H1 (cell line): ENCODE measurements around the gene TRABD. TPM values are rescaled to one million over a fixed set of nuclear protein-coding genes. Genes with fewer than 3 reads are reported as not detected.

ENCODE experiments used
- CTCF ChIA-PET: fragments of 300-600 bp; sonication (Branson Sonifier 250); formaldehyde crosslinking; loops from one replicate; lab custom pipeline; 2021; ENCODE audit not compliant: partially characterized antibody; lab: Charles Lee
- POLR2A ChIA-PET: fragments of 300-600 bp; sonication (Branson Sonifier 250); formaldehyde crosslinking; loops from one replicate; lab custom pipeline; 2021; ENCODE audit warnings: inconsistent platforms; ENCODE audit not compliant: partially characterized antibody; lab: Charles Lee
- DNase-seq, 2 experiments: peaks; one replicate each; pipeline versions ENCODE4 v3.0.0 to v3.0.0-alpha.2; 2010 to 2022; ENCODE audit warnings: low spot score in 2 of 2, low read depth in 1 of 2, mixed read lengths in 1 of 2
- FAIRE-seq: peaks from 2 replicates; lab custom pipeline; 2011; peaks lifted over from hg19 to GRCh38; lab: Jason Lieb, UNC
- H2AFZ ChIP-seq: 2 replicates; pipeline ENCODE4 v1.8.1; 2012; ENCODE audit warnings: low read length, inconsistent platforms
- H2AK5ac ChIP-seq: 2 replicates; pipeline ENCODE4 v1.6.1; 2013; ENCODE audit warnings: low read depth, low read length
- H2BK120ac ChIP-seq: replicated peaks from 2 replicates; pipeline ENCODE3; 2013; ENCODE audit warnings: low read depth, low read length, inconsistent platforms
- H2BK12ac ChIP-seq: 2 replicates; pipeline ENCODE4 v1.6.1; 2013; ENCODE audit warnings: low read depth, low read length
- H2BK15ac ChIP-seq: 2 replicates; pipeline ENCODE4 v1.6.1; 2013; ENCODE audit warnings: low read length
- H2BK20ac ChIP-seq: 2 replicates; pipeline ENCODE4 v1.6.1; 2013; ENCODE audit warnings: low read length
- H2BK5ac ChIP-seq: 2 replicates; pipeline ENCODE4 v1.6.1; 2013; ENCODE audit warnings: low read depth, low read length
- H3K14ac ChIP-seq: 2 replicates; pipeline ENCODE4 v1.6.1; 2013; ENCODE audit warnings: inconsistent platforms; ENCODE audit not compliant: insufficient read length
- H3K18ac ChIP-seq: 2 replicates; pipeline ENCODE4 v1.6.1; 2013; ENCODE audit warnings: low read length; ENCODE audit errors: extremely low read depth
- H3K23ac ChIP-seq: 2 replicates; pipeline ENCODE4 v1.6.1; 2013; ENCODE audit warnings: inconsistent platforms; ENCODE audit not compliant: insufficient read length
- H3K23me2 ChIP-seq: 2 replicates; pipeline ENCODE4 v1.6.1; 2013; ENCODE audit warnings: low read depth, low read length
- H3K27ac ChIP-seq: 2 replicates; pipeline ENCODE4 v1.6.1; 2011; ENCODE audit warnings: low read depth, low read length, inconsistent platforms
- H3K27me3 ChIP-seq, 4 experiments: replicated peaks in 1 of 4; 1 replicate in 1 of 4; 2 replicates in 3 of 4; pipeline versions ENCODE4 v1.6.1 to v1.8.1; 2011 to 2013; ENCODE audit warnings: low read length in 3 of 4, mild to moderate bottlenecking in 3 of 4, inconsistent platforms in 2 of 4, mixed read lengths in 2 of 4, moderate library complexity in 1 of 4; ENCODE audit not compliant: control insufficient read depth in 3 of 4, insufficient read depth in 3 of 4; ENCODE audit errors: extremely low read depth in 1 of 4
- H3K36me3 ChIP-seq, 4 experiments: 2 replicates each; pipeline versions ENCODE4 v1.6.1 to v1.8.1; 2011 to 2013; ENCODE audit warnings: mild to moderate bottlenecking in 4 of 4, low read length in 3 of 4, moderate library complexity in 2 of 4, control low read depth in 1 of 4, inconsistent platforms in 1 of 4; ENCODE audit not compliant: insufficient read depth in 4 of 4, control insufficient read depth in 2 of 4
- H3K4ac ChIP-seq: replicated peaks from 2 replicates; pipeline ENCODE3; 2013; ENCODE audit warnings: low read length, low read depth, mixed read lengths, inconsistent platforms; ENCODE audit not compliant: insufficient read length
- H3K4me1 ChIP-seq, 4 experiments: replicated peaks in 1 of 4; 1 replicate in 1 of 4; 2 replicates in 3 of 4; pipeline versions ENCODE4 v1.6.1 to v1.8.1; 2011 to 2013; ENCODE audit warnings: low read length in 3 of 4, inconsistent platforms in 2 of 4, mixed read lengths in 1 of 4; ENCODE audit not compliant: insufficient read depth in 4 of 4, control insufficient read depth in 3 of 4
- H3K4me2 ChIP-seq, 2 experiments: 2 replicates each; pipeline versions ENCODE4 v1.6.1 to v1.8.1; 2011 to 2013; ENCODE audit warnings: low read depth in 2 of 2, low read length in 2 of 2, control low read depth in 1 of 2, inconsistent platforms in 1 of 2, mild to moderate bottlenecking in 1 of 2; ENCODE audit not compliant: insufficient read depth in 1 of 2
- H3K4me3 ChIP-seq, 4 experiments: fragments of 200-600, 300-600 bp in 1 of 4; sonication (generic), shearing (Covaris generic), sonication (Bioruptor Twin) in 1 of 4; 2 replicates each; pipeline versions ENCODE4 v1.5.1 to v1.8.1; 2011 to 2016; ENCODE audit warnings: low read length in 4 of 4, low read depth in 3 of 4, control low read depth in 2 of 4, inconsistent platforms in 2 of 4, mild to moderate bottlenecking in 2 of 4, mixed read lengths in 1 of 4, moderate library complexity in 1 of 4; ENCODE audit not compliant: insufficient read depth in 2 of 4; ENCODE audit errors: extremely low read depth in 1 of 4
- H3K56ac ChIP-seq: replicated peaks from 2 replicates; pipeline ENCODE3; 2013; ENCODE audit warnings: low read depth, mild to moderate bottlenecking, mixed read lengths, low read length, inconsistent platforms; ENCODE audit not compliant: insufficient read length
- H3K79me1 ChIP-seq: 2 replicates; pipeline ENCODE4 v1.6.1; 2013; ENCODE audit warnings: low read depth, low read length, control low read depth
- H3K79me2 ChIP-seq, 2 experiments: 2 replicates each; pipeline versions ENCODE4 v1.6.1 to v1.8.1; 2012 to 2013; ENCODE audit warnings: low read length in 2 of 2, mild to moderate bottlenecking in 2 of 2, inconsistent platforms in 1 of 2; ENCODE audit not compliant: insufficient read depth in 2 of 2, control insufficient read depth in 1 of 2
- H3K9ac ChIP-seq, 4 experiments: replicated peaks in 1 of 4; 1 replicate in 1 of 4; 2 replicates in 3 of 4; pipeline versions ENCODE4 v1.6.1 to v1.8.1; 2011 to 2013; ENCODE audit warnings: low read depth in 3 of 4, low read length in 3 of 4, control low read depth in 2 of 4, mild to moderate bottlenecking in 2 of 4, moderate library complexity in 2 of 4, inconsistent platforms in 1 of 4; ENCODE audit errors: extremely low read depth in 1 of 4
- H3K9me3 ChIP-seq, 2 experiments: 2 replicates each; pipeline versions ENCODE4 v1.6.1 to v1.8.1; 2012 to 2013; ENCODE audit warnings: mild to moderate bottlenecking in 2 of 2, moderate library complexity in 2 of 2, control low read depth in 1 of 2, inconsistent platforms in 1 of 2, low read depth in 1 of 2, low read length in 1 of 2, mixed read lengths in 1 of 2; ENCODE audit not compliant: insufficient read depth in 2 of 2
- H4K20me1 ChIP-seq, 2 experiments: replicated peaks in 1 of 2; 2 replicates each; pipeline versions ENCODE3 to v1.8.1; 2011 to 2013; ENCODE audit warnings: inconsistent platforms in 2 of 2, low read length in 2 of 2, mild to moderate bottlenecking in 1 of 2; ENCODE audit not compliant: insufficient read depth in 2 of 2, control insufficient read depth in 1 of 2
- H4K5ac ChIP-seq: 2 replicates; pipeline ENCODE4 v1.6.1; 2013; ENCODE audit warnings: low read length, low read depth, mixed read lengths, inconsistent platforms; ENCODE audit not compliant: insufficient read length
- H4K8ac ChIP-seq: 2 replicates; pipeline ENCODE4 v1.8.0; 2013; ENCODE audit warnings: mild to moderate bottlenecking, moderate library complexity, low read length, inconsistent platforms; ENCODE audit not compliant: insufficient read depth; ENCODE audit errors: extremely low read depth
- H4K91ac ChIP-seq: replicated peaks from 2 replicates; pipeline ENCODE3; 2013; ENCODE audit warnings: low read length, mixed read lengths, inconsistent platforms; ENCODE audit not compliant: insufficient read length
- CREB1 ChIP-seq: IDR thresholded peaks from 2 replicates; pipeline ENCODE4 v1.6.1; 2012; ENCODE audit warnings: inconsistent platforms
- EP300 ChIP-seq, 2 experiments: IDR thresholded peaks; 1 replicate in 1 of 2; 2 replicates in 1 of 2; pipeline ENCODE4 v1.6.1; 2011 to 2012; ENCODE audit warnings: low read depth in 2 of 2, low read length in 2 of 2, mild to moderate bottlenecking in 2 of 2, borderline replicate concordance in 1 of 2, inconsistent platforms in 1 of 2, moderate library complexity in 1 of 2
- GABPA ChIP-seq: IDR thresholded peaks from 2 replicates; pipeline ENCODE4 v1.6.1; 2011; ENCODE audit warnings: mild to moderate bottlenecking, low read length, moderate library complexity, borderline replicate concordance; ENCODE audit not compliant: insufficient read depth
- MAFK ChIP-seq: IDR thresholded peaks from 2 replicates; pipeline ENCODE4 v1.6.1; 2012; ENCODE audit warnings: low read depth, mild to moderate bottlenecking, improper control_type of control experiment, low read length
- RBBP5 ChIP-seq: IDR thresholded peaks from 2 replicates; pipeline ENCODE4 v1.7.1; 2012; ENCODE audit warnings: low read depth, mild to moderate bottlenecking, inconsistent platforms, low read length, moderate library complexity, borderline replicate concordance
- YY1 ChIP-seq: IDR thresholded peaks from 2 replicates; pipeline ENCODE4 v1.6.1; 2011; ENCODE audit warnings: low read depth, mild to moderate bottlenecking, low read length
- WGBS, 2 experiments: shearing (Covaris generic) in 1 of 2; methylation state at CpG; one replicate each; pipeline versions ENCODE4 v1.1.6 to v1.1.7; 2013 to 2015; ENCODE audit warnings: low lambda C conversion rate in 2 of 2, mixed read lengths in 2 of 2, inconsistent platforms in 1 of 2, low coverage in 1 of 2, missing lambda C conversion rate in 1 of 2; ENCODE audit not compliant: insufficient replicate concordance in 2 of 2, insufficient coverage in 1 of 2, insufficient read length in 1 of 2; ENCODE audit errors: extremely low coverage in 1 of 2, missing lambda C conversion rate in 1 of 2; 5-methylcytosine and 5-hydroxymethylcytosine counted together
- polyA plus RNA-seq, 7 experiments: library from polyadenylated mRNA; depleted of rRNA in 3 of 7; stranded (reverse) in 5 of 7; unstranded in 2 of 7; fragments of >200 nt in 5 of 7; fragments of 200-250 nt in 2 of 7; gene quantifications; 1 replicate in 5 of 7; 2 replicates in 1 of 7; 4 replicates in 1 of 7; pipeline versions ENCODE4 v1.2.1 to v1.2.3, GENCODE V29; 2011 to 2013; ENCODE audit warnings: missing spikeins in 2 of 7, mixed read lengths in 2 of 7
- total RNA-seq: library from RNA; stranded (reverse); fragmentation: NEBNext Ultra II Directional; extraction: Animal tissue kit (Norgen Biotek cat#: 25700); gene quantifications from 2 replicates; pipeline ENCODE4 v1.2.1, GENCODE V29; 2021
- TF ChIP-seq, protein P1 (sequence below), 3 experiments: IDR thresholded peaks; 1 replicate in 2 of 3; 2 replicates in 1 of 3; pipeline versions ENCODE4 v1.5.1 to v1.6.1; 2011; ENCODE audit warnings: low read length in 3 of 3, mild to moderate bottlenecking in 3 of 3, inconsistent platforms in 2 of 3, low read depth in 1 of 3, moderate library complexity in 1 of 3; ENCODE audit not compliant: insufficient read depth in 1 of 3; ENCODE audit errors: control extremely low read depth in 1 of 3

Gene TRABD
- total and polyA plus RNA-seq, 2 of the 8 experiments (the other 6 are each of a cell fraction or from before 2014, with no cell fraction given), result 44.2 to 57.5 TPM

DNA sequence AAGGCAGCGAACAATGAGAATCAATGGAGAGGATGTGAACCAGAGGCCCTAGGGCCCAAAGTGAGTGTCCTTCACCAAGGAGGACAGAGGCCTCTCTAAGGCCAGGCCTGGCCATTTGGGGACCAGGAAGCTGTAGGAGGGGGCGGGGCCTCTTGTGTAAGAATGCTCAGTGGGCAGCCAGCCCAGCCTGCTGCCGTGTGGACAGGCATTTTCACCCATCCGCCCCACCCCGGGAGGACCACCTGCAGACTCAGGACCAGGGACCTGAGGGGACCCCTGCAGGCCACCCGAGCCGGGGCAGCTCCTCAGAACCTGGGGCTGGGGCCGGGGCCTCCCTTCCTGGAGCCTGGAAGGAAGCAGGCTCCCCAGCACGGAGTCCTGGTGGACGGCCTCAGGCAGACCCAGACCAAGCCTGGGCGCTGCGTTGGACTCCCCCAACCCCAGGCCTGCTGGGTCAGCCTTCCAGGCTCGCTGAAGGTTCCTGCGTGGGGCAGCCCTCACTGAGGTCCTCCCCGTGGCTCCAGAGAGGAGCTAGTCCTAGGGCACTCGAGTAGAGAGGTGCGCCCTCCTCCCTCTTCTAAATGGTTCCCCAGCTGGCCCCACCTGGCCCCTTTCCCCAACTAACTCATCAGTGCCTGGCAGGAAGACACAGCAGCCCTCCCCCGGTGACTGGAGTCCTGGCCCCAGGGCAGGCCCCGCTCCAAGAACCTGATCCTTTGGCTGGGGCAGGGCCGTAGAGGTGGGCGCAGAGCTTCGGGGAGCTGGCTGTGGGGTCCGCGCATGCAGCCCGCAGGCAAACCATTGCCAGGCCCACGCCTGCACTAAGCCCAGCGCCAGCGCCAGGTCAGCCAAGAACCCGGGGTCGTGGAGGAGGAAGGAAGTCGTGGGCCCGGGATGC lies 1.5 kb upstream of the TRABD start:
- no peak for FAIRE-seq
- Histone ChIP-seq H3K4ac (peak overlapping the region; percentile 77), H3K27me3 (peaks cover 0 to 13% (median 5%) of the 10 kb centered on the region in 4 experiments; a peak in 3 of 7 replicates), H2AK5ac (no peak overlapping the region), H3K56ac (no peak overlapping the region), H4K91ac (no peak overlapping the region), H3K4me2 (peak overlapping the region; percentile 82 to 99), H3K9me3 (no peaks in the 10 kb centered on the region), H2AFZ (no peak overlapping the region), H2BK12ac (0 out of 2 replicates have a peak overlapping the region, but pooled peaks have one; percentile 50), H3K4me1 (peaks cover 2 to 15% (median 9%) of the 10 kb centered on the region in 4 experiments; a peak in 6 of 7 replicates), H4K8ac (peak overlapping the region; percentile 29), H2BK15ac (no peak overlapping the region; the same call in 1 of the 2 replicates), H3K14ac (no peak overlapping the region), H3K27ac (no peak overlapping the region), H3K36me3 (no peaks in the 10 kb centered on the region), H4K20me1 (peaks cover 7 to 20% of the 10 kb centered on the region in 2 experiments), H4K5ac (no peak overlapping the region), H2BK20ac (0 out of 2 replicates have a peak overlapping the region, but pooled peaks have one; percentile 86), H3K23ac (no peak overlapping the region), H3K9ac (no peak overlapping the region), H2BK5ac (0 out of 2 replicates have a peak overlapping the region, but pooled peaks have one; percentile 16), H2BK120ac (no peak overlapping the region), H3K23me2 (peaks cover 8% of the 10 kb centered on the region; the same call in 1 of the 2 replicates), H3K18ac (no peak overlapping the region; the same call in none of the 2 replicates), H3K79me1 (peaks cover 5% of the 10 kb centered on the region; the same call in 1 of the 2 replicates), H3K79me2 (peaks cover 0 to 4% of the 10 kb centered on the region in 2 experiments; a peak in 1 of 4 replicates), H3K4me3 (peak overlapping the region; percentile 40 to 87 (median 56); a peak in 6 of 8 replicates)
- POLR2A ChIA-PET, result interaction anchor here (0.8 to 1.5 kb wide), 6 partner anchors 10 to 24 kb away, joined by 3 to 8 read pairs (median 4); partner anchors contain the start of gene PANX2
- CTCF ChIA-PET, result interaction anchor here (0.6 to 1.3 kb wide), 10 partner anchors 8 to 513 kb away, joined by 3 to 9 read pairs (median 3); partner anchors contain the start of gene PANX2
- WGBS, 2 experiments, result 37% methylated on average over 24 of the region's 32 CpGs; no CpG with 5 or more reads in 1 of the 2 experiments
- no peak for TF ChIP-seq MAFK
- no peak for TF ChIP-seq YY1
- TF ChIP-seq EP300 (IDR thresholded peaks at IDR 0.05; ENCODE audit: borderline replicate concordance in 1 of 2, low read depth in 2 of 2, low read length in 2 of 2), result no peak
- TF ChIP-seq, protein P1, sequence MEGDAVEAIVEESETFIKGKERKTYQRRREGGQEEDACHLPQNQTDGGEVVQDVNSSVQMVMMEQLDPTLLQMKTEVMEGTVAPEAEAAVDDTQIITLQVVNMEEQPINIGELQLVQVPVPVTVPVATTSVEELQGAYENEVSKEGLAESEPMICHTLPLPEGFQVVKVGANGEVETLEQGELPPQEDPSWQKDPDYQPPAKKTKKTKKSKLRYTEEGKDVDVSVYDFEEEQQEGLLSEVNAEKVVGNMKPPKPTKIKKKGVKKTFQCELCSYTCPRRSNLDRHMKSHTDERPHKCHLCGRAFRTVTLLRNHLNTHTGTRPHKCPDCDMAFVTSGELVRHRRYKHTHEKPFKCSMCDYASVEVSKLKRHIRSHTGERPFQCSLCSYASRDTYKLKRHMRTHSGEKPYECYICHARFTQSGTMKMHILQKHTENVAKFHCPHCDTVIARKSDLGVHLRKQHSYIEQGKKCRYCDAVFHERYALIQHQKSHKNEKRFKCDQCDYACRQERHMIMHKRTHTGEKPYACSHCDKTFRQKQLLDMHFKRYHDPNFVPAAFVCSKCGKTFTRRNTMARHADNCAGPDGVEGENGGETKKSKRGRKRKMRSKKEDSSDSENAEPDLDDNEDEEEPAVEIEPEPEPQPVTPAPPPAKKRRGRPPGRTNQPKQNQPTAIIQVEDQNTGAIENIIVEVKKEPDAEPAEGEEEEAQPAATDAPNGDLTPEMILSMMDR (IDR thresholded peaks at IDR 0.05; ENCODE audit: control extremely low read depth in 1 of 3, insufficient read depth in 1 of 3, low read depth in 1 of 3, low read length in 3 of 3), result no peak
- TF ChIP-seq CREB1, result no peak
- TF ChIP-seq RBBP5, result peak; percentile 16; the same call in 1 of the 2 replicates
- TF ChIP-seq GABPA, result peak; percentile 50; the same call in 1 of the 2 replicates
- peak in 1 of 2 experiments; percentile 72 for DNase-seq
